IPS-NIHi11 (cell line): ENCODE data around the gene FARS2.

ENCODE experiments used
- DNase-seq: peaks from one replicate; pipeline ENCODE4 v3.0.0; 2012; ENCODE audit warnings: mixed read lengths, low spot score

The FARS2 gene

DNA sequence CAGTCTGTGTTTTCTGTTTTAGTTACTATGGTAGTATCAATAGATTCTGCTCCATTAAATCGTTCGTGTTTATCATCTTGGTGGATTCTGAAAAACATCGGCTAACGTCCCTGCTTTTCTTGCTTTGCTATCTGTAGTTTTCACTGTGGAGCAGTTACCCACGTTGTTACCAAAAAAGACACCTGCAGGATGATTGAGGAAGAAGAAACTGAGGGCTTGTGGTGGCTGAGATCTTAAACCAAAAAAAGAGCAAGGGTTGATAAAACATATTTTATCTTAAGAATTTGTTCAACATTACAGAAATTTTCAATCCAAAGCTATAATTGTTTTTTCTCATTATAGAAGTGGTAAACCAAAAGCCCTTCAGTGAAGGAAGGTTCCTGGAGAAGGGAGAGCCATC is 166.3 kb downstream of the FARS2 start:
- DNase-seq = no peak

DNA sequence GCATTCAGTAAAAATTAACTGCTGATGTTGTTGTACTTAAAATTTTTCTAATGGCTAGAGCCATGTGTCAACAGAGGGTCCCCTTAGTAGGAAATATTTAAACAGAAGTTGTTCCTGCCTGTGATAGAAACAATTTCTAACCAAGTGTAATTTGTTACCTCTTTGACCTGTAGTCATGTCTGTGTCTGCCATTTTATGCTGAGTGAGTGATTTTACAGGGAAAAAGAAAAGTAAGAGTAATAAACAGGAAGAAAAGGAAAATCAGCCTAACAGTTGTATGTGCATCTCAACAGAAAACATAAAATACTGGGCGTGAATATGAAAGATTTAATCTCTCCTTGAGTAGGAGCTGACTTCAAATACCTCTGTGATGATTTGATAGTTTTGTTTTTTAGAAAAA is 172.0 kb downstream of the FARS2 start:
- no peak for DNase-seq

DNA sequence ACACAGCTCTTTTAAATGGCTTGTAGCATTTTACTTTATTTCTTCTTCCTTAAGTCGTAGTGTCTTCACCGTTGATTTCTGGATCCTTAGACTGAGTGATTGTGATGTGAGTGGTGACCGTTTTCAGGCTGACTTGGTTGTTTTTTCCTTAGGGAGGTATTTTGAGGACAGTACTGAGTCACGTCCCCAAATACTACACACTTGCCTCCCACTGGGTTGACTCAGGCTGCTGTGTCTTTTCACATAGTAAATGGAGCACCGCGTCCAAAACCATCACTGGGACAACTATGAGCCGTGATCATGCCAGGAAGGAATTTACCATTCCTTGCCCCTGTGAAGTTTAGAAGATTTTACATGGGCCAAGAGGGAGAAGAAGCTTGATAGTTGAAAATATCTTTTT is 174.1 kb downstream of the FARS2 start:
- no peak for DNase-seq

DNA sequence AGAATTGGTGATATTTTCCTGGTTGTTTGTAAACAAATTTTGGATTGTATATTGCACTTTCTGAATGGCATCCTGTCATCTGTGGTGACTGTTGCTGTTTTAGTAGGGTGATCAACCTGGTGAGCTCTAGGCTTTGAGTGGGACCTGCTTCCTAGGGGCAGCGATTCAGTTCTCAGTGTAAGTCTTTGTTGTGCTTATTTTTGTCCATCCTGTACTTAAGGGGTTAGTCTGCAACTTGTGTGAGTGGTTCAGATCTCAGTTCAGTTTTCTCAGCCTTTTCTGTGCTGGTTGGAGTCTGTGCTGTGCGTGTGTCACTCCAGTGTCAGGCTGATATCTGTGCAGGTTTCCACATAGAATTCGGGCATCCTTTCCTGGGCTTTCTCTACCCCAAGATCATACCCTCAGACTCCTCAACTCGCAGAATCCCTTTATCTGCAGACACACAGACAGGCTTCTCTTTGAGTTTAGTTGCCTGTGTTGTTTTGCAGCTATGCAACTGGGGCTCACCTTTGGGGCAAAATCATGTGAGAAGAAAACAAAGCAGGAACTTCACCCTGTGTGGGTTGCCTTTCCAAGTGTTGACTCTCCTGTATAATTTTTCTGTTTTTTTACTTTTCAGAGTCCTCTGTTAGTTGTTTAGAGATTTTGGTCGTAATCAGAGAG is 177.7 kb downstream of the FARS2 start:
- peak; percentile 39 for DNase-seq

DNA sequence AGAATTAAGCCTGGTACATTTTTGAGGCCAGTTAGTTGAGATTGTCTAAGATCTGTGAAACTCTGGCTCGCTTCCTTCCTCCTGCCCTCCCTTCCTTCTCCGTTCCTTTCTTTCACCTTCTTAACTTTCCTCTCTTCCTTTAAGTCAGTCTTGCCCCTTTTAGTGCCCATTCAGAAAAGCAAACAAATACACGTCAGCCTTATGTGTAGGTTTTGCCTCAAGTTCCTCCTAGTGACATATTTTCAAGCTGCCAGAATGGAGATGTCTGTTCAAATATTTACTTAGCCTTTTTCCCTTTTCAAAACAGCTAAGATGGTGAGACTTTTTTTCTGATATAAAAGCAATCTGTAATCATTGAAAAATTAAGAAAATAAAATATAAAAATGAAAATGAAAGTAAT is 178.4 kb downstream of the FARS2 start:
- no peak for DNase-seq

DNA sequence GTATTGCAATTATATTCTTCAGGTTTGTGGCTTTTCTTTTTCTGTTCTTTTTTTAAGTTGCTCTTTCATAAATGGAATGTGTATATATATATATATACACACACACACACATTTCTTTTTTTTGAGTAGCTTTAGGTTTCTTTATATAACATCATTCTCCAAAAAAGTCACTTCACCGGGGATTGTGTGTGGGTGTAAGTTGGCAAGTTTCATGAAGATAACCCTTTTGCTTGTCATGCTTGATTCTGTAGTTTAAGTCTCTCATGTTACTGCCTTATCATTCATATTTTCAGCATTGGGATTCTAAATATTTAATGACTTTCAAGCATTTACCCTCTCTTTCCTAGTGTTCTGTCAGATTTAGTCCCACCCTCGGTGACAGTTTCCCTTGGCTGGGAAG is 181.0 kb downstream of the FARS2 start:
- no peak for DNase-seq

DNA sequence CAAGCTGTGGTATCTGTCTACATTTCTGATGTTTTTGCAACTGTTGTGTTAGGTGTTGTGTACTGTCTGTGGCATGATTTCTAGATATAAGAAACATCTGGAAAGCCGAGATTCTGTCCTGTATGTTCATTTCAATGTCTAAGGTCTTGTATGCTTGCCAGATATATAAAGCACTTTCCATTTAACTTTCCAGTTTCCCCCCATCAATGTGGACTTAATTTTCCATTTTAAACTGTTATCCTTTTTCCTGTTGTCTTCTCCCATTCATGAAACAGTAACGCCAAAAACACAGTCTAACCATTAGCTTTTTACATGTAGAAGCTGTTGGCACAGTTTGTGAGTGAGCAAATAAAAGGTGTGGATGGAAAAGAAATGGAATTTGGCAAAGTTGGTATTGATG is 181.6 kb downstream of the FARS2 start:
- DNase-seq = no peak

DNA sequence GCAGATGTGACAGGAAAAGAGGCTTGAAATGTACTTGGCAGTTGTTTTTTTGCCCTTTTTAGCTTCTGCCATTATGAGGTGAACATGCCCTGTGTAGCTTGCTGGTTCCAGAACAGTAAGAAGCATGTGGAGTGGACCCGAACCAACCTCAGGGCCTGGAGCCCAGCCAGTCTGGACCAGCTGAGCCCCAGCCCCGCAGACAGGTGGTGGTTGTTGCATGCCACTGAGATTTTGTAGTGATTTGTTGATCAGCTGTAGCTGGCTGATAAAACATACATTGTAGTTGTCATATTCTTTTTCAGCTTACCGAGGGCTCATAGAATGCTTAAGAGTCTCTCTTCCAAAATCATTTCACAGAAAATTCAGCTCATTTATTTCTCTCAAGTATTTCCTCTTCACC is 182.2 kb downstream of the FARS2 start:
- DNase-seq = no peak

DNA sequence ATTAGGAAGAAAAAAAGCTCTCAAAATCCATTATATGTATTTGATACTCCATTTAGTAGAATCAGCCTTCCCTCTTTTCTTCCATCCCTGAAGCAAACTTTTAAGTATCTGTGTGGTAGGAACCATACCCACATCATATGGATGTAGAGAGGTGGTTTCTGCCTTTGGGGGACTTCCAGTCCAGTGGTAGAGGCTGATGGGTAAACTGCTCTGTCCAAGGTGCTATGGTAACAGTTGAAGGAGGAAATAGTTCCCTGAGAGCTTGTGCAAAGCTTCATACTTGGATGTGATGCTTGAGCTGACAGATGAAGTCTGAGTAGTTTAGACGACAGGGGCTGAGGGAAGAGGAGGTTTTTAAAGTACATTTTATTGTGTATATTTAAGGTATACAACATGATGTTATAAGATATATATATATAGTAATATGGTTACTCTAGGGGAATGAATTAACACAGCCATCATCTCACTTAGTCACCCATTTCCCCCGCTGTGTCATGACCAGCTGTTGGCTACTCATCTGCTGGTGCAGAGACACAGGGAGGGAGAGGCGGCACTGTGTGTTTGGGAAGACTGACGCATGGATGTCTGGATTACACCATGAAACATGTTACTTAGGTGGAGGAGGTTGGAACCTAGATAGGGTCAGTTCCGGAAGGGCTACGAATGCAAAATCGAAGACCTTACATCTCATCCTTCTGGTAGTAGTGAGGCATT is 185.2 kb downstream of the FARS2 start:
- no peak for DNase-seq

DNA sequence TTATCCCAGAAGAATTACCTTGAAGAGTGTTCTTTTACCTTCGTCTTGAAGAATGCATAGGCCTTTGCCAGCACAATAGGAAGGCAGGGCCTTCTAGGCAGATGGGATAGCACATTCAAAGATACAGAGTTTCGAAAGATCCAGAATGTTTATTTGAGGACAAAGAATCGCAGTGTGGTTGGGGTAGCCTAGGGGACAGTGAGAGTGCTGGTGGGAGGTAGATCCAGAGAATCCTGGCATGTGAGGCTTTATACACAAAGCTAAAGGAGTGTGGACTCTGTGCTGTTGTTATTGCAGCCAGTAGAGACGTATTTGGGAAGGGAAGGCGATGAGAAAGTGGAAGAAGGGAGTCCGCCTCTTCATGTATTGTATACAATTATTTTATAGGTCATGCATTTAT is 186.6 kb downstream of the FARS2 start:
- DNase-seq = no peak

DNA sequence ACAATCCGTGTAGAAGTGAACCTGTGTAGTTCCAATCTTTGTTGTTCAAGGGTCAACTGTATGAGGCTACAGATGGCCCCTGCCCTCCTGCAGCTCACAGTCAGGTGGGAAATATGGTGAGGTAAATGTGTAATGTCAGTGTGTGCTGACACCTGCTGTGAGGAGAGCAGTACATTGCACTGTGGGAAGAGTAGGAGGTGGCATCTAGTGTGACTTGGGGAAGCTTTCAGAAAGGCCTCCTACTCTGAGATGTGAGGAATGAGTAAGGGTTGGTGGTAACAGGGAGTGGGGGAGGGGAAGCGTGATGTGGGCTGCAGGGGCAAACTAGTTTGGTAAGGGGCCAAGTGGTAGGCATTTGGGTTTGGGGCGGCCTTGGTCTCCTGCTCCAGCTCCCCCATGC is 188.8 kb downstream of the FARS2 start:
- DNase-seq = no peak

DNA sequence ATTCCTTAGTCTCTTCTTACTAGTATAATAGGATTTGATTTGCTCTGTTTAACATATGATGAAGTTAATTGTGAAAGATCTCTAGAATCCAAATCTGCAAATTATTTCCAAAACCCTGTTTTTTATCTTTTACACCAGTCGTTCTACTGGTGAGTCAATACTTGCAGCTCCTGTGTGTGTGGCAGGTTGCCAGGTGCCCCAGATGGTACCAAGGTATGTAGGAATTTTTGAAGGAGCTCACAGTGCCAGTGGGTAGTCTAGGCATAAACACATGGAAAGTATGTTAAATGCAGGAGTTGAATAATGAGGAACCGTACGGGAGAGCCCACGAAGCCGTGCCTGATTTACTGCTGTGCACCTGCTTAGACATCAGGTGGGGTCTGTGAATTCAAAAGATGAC is 192.2 kb downstream of the FARS2 start:
- DNase-seq = no peak

DNA sequence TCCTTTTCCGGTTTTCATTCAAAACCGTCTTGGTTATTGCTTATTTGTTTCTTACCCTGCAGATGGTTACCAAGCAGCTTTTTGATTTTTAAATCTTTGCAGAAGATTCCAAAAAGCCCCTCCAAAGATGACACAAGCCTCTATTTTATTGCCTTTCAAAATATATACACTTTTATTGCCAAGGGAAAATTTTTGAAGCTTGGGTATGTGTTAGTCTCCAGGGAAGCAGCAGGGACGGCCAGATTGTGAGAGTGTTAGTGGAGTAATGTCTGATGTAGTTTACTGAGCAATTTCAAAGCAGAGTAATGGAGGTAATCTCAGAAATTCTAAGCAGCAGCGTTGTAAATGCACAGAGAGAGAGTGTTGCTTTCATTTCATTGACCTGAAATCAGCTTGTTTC is 193.8 kb downstream of the FARS2 start:
- no peak for DNase-seq

DNA sequence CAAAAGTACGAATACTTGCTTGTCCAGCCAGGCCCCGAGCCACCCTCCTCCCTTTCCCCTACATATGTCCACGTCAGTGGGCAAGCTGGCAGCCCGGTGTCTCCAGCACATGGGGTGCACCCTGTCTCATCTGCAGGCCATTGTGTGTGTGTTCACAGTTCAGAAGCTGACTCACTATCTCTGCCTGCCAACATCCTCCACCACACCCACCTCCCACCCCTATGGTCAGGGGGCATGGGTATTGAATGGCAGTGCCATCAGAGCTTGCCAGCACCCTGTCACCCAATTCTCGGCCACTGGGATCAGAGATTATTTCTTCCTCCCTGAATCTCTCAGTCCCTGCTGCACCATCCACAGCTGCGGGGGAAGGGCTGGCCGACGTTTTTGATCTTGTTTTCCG is 195.7 kb downstream of the FARS2 start:
- no peak for DNase-seq

DNA sequence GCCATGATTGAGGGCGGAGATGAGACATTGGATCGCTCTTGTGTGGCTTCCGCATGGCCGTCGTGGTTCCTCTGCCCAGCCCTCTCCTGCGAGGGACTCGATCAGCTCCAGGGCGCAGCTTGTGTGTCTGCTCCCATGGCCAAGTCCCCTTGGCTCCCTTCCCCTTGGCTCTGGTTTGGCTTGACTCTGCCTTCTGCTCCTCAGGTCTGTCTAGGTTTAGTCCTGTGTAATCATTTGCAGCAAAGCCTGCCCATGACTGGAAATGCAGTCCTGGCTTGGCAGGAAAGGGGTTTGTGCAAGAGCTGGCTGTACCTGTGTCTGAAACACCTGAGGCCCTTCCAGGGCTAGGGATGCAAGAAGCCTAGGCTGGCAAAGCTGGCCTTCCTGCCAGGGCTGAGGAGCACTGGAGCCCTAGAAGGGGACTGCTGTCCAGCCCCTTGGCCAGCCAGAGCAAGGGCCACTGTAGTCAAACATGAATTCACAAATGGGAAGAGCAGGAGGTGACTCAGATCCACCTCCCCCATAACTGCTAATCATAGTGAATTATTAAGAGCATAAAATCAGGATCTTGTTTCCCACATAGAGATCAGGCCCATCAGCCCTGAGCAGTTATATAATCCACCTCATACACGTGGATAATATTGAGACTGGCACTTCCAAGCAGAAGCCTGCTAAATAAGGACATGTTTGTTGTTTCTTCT is 196.8 kb downstream of the FARS2 start:
- no peak for DNase-seq

DNA sequence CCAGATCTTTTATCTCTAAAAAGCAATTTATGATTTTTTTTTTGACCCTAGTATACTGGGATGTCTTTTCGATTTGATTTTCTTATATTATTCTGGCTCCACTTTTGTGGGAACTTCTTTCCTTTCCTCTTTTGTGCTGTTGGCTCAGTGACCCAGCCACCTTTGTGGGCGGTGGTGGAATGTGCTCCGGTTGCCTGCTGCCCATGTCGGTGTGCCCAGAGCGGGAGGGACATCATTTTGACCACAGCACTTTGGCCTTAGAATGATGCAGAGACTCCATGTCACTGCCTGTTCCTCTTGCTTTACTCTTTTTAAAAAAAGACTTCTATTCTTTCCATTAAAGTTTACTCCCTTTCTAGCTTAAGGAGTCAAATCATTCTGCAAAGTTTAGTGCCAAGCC is 198.0 kb downstream of the FARS2 start:
- DNase-seq = no peak

DNA sequence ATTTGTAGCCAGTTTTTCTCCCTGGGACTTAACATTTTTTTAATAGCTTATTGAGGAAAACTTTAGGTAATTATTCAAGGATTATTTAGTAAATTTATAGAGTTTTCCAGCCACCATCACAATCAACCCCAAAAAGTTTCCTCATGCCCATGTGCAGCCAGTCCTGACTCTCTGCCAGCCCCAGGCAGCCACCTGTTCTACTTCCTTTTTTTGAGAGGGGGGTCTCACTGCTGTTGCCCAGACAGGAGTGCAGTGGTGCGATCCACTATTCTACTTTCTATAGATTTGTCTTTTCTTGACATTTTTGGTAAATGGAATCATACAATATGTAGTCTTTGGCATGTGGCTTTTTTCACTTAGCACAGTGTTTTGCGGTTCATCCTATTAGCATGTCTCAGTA is 200.1 kb downstream of the FARS2 start:
- no peak for DNase-seq

DNA sequence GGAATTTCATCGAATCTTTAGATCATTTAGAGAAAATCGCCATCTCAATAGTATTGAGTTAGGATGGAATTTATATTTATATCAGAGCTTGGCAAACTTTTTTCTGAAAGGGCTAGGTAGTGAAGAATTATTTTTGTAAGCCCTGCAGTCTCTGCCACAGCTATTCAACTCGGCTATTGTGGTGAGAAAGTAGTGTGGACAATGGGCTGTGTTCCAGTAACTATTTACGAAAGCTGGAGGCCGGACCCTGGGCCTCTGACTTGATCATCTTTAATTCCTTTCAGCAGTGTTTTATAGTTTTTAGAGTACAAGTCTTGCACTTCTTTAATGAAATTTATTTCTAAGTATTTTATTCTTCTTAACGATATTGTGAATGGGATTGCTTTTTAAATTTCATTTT is 201.5 kb downstream of the FARS2 start:
- no peak for DNase-seq

DNA sequence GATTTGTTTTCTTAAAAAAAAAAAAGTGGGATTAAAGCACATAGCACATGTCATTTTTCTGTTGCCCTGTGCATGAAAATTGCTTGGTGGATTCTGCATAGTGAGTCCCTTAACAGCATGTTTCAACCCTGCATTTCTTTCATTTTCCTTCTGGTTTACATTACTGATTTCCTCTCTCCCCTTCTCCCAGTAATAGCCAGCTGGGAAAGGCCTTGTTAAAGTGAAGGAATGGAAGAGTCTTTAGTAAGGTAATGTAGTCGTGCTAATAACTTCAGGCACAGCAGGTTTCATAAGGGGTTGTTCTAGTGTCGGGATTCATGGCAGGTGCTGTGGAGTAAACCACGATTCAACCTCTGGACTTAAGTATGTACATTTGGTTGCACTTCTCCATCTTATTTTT is 202.4 kb downstream of the FARS2 start:
- DNase-seq = no peak

DNA sequence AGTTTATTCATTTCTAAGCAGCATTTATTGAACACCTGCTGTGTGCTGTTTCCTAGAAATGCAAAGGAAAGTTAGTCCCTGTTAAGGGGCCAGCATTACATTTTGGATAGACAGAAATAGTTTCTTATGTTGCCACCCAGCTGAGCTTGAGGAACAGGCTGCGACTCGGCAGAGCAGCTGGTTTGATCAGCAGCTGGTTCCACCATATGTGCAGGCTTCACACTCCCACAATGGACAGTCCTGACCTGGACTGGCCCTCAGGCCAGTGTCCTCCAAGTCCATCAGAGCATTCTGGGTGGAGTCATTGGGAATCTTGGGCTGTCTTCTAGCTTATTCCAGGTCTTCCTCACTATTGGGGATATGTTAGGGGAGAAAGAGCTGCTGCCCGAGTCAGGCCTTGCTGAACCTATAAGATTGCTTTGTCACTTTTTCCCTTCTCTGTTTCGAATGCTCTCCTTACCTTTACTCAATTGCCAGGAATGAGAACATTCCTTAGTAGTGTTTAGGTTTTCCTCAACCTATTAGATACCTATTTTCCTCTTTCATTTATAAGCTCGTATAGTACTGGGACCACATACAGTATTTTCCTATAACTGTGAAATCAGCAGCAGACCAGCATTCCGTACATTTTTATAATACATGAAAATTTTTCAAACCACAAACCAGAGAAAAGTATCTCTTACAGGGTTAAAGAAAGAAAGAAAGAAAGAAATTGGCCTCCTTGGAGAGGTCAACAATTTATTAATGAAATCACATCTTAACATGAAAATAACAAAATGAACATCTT is 203.0 kb downstream of the FARS2 start:
- DNase-seq = no peak

DNA sequence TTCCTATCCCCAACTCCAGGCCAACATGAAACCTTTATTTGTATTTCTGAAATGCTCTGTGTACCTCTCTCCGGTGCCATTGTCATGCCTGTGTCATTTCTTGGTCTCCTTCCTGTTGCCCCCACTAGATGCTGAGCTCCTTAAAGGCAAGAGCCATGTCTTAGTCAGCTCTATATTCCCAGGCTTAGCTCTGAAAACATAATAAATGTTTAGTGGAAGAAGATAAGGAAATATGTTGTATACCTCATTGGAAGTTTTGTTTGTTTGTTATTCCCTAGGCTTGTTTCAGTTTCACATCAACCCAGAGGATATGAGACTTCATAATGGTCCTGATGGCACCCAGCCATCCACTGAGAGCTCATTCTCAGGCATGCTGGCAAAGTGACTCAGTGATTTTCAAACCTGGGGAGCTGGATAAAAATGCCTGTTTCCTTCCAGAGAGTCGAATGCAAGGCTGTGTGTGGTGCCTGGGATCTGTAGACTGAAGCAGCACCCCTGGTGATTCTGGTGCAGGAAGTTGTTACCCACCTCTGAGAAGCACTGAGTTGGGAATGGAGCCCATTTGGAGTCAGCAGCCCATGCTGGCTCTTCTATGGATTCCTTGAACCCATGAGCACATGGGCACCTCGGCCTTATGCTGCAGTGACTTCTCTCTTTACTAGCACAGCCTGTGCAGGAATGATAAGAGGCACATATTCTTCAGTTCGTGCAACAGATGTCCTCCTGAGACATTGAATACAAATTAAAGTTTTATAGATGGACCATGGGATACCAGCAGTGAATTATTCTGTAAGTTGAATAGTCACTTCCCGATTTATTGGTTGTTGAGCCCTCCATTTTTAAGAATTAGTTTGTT is 205.2 kb downstream of the FARS2 start:
- no peak for DNase-seq

DNA sequence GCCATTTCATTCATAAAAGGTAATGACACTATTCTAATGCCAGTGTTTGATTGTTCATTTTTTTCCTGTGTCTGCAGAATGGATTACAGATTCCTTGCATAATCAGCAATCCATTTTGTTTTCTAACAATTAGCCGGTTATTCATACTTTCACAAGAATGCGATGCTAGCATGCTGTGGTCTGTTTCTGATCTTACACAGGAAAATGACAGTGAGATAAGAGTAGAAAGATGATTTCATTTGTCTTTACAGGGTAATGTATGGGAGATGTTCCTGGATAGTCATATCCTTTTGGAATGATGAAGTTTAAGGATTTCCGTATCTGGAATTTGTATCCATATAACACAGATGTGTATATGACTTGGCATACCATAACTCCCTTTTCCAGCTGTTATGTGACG is 207.3 kb downstream of the FARS2 start:
- no peak for DNase-seq
